Body of pancreas (tissue), 4 donors: ENCODE data around the gene RC3H2. TPM values are rescaled to one million over a fixed set of nuclear protein-coding genes. Genes with fewer than 3 reads are reported as not detected.
A peak's percentile ranks its signal among the peaks of the same experiment; 100 is the strongest.

Experiments
- ATAC-seq: fragments of 150-250 bp; one replicate; pipeline ENCODE4 v1.9.1; 2016
- DNase-seq, 4 donors: peaks; one replicate each; pipeline ENCODE4 v3.0.0-alpha.2; 2019
- H3K27ac ChIP-seq, 4 donors: fragments of 200-600 bp; sonication (generic); 1 replicate in 3 of 4; 2 replicates in 1 of 4; pipeline versions ENCODE4 v1.5.1 to v1.6.1; 2016 to 2019; ENCODE audit warnings: mild to moderate bottlenecking in 1 of 4, mixed read lengths in 1 of 4, moderate library complexity in 1 of 4
- H3K27me3 ChIP-seq, 2 donors: fragments of 200-600 bp; sonication (generic); one replicate each; pipeline ENCODE4 v1.6.0; 2016; ENCODE audit warnings: mild to moderate bottlenecking in 1 of 2
- H3K36me3 ChIP-seq, 2 donors: fragments of 200-600 bp; sonication (generic); replicated peaks in 1 of 2; 2 replicates each; pipeline ENCODE4 v1.5.1; 2016; ENCODE audit warnings: low read depth in 2 of 2; ENCODE audit not compliant: insufficient read depth in 1 of 2
- H3K4me1 ChIP-seq: fragments of 200-600 bp; sonication (generic); one replicate; pipeline ENCODE4 v1.6.0; 2016
- H3K4me3 ChIP-seq, 2 donors: fragments of 200-600 bp; sonication (generic); 1 replicate in 1 of 2; 2 replicates in 1 of 2; pipeline ENCODE4 v1.5.1; 2016 to 2019
- H3K9me3 ChIP-seq, 3 donors: fragments of 200-600 bp; sonication (generic); 1 replicate in 2 of 3; 2 replicates in 1 of 3; pipeline ENCODE4 v1.5.1; 2016
- CTCF ChIP-seq, 7 experiments: fragments of 450-650 bp in 4 of 7; fragments of 200-600 bp in 3 of 7; sonication (generic) in 3 of 7; IDR thresholded peaks; one replicate each; pipeline ENCODE4 v1.5.1; 2016 to 2019; ENCODE audit warnings: antibody characterized with exemption in 7 of 7
- POLR2A ChIP-seq, 3 donors: fragments of 450-650 bp; IDR thresholded peaks; one replicate each; pipeline ENCODE4 v1.6.1; 2016; ENCODE audit warnings: antibody characterized with exemption in 3 of 3, mild to moderate bottlenecking in 2 of 3
- WGBS, 2 donors: methylation state at CpG; one replicate each; pipeline ENCODE4 v1.1.5; 2017; 5-methylcytosine and 5-hydroxymethylcytosine counted together
- intact Hi-C: fragments of 100-400 bp; cut with DNase I; formaldehyde crosslinking; loops from one replicate; pipeline ENCODE4 v1.15.1; 2023
- total RNA-seq, 2 donors: library from RNA; depleted of rRNA; stranded (reverse); fragments of >200 nt; gene quantifications; one replicate each; pipeline ENCODE4 v1.1.0, GENCODE V29; 2016

RC3H2 gene
- total RNA-seq, 2 donors from 2014 or later: 19.2 to 24.7 TPM

GRCh38 chr9:122941582-122942234 lies 36.5 kb upstream of the RC3H2 start:
- no peaks in the 10 kb centered on the region for H3K36me3 ChIP-seq
- H3K27ac ChIP-seq: peak overlapping the region; percentile 92 to 95 (median 94)
- DNase-seq: peak in 1 of 4 donors; percentile 11
- 4 to 5% methylated on average over 17 of the region's 17 CpGs for WGBS, 2 donors
- H3K27me3 ChIP-seq: no peaks in the 10 kb centered on the region
- intact Hi-C loops: no loop called here
- no peaks in the 10 kb centered on the region for H3K9me3 ChIP-seq
- no peak for ATAC-seq
- H3K4me3 ChIP-seq: peak overlapping the region; percentile 71 to 84
- no peak for TF ChIP-seq POLR2A (IDR thresholded peaks at IDR 0.05)
- H3K4me1 ChIP-seq: peaks cover 37% of the 10 kb centered on the region

DNA sequence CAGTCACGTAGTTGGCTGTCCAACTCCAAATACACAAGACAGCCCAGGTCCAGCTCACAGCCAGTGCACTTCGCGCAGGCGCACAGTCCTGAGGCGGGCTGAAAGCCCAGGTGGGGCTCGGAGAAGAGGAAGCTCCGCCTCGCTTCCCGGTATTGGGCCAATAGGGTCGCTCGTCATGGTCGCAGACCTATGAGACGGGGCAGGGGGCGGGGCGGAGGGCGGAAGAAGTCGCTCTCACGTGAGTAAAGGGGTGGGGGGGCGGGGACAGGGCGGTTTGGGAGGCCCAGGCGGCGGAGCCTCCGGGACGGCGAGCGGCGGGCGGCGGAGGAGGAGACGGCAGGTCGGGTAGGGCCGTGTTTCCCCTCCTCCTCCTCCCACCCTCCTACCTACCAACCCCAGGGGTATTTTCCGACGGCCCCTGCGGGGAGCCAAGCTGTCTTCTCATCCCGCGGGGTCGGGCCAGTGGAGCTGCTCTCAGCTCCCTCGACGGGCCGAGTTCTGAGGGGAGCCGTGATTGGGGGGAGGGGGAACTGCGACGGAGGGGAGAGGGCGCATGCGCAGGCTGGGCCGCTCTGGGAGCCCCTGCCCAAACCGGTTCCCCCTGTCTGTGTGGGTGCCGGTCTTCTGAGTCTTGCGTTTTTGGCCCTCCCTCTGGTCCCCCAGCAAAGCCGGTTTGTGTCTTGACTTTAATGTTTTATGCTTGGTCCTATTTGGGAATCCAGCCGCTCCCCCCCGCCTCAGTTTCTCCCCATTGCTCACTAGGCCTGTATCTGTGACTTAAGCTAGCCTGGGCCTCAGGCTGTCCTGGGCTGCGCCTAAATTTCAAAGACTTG lies 35.8 kb upstream of the RC3H2 start, which contains the start of gene RABGAP1:
Gene RABGAP1, plus strand, starts transcription at position 272 of the 833 bp plus-strand sequence. CDS start 16,040 bp downstream, outside the sequence.
- ATAC-seq (peak; percentile 98), DNase-seq (peak; percentile 100)
- Histone ChIP-seq H3K27me3 (no peaks in the 10 kb centered on the region), H3K4me3 (peak within 1 kb of the TSS; percentile 71 to 84), H3K4me1 (peaks cover 30% of the 10 kb centered on the region), H3K36me3 (no peaks in the 10 kb centered on the region), H3K27ac (peak within 1 kb of the TSS; percentile 92 to 95 (median 94)), H3K9me3 (no peaks in the 10 kb centered on the region)
- TF ChIP-seq CTCF (IDR thresholded peaks at IDR 0.05) (no peak), POLR2A (IDR thresholded peaks at IDR 0.05) (peak; percentile 74 to 94 (median 91))
- WGBS, 2 donors: 0% methylated on average over 27 to 54 of the region's 54 CpGs
- intact Hi-C loops: no loop called here

- 29 to 68% methylated on average over 3 to 6 of the region's 6 CpGs for WGBS, 2 donors
- no peaks in the 10 kb centered on the region for H3K9me3 ChIP-seq
- TF ChIP-seq POLR2A (IDR thresholded peaks at IDR 0.05) (no peak), CTCF (IDR thresholded peaks at IDR 0.05) (no peak)
- intact Hi-C loops: no loop called here
- H3K27me3 ChIP-seq: no peaks in the 10 kb centered on the region
- ATAC-seq (no peak), DNase-seq (no peak)
- H3K27ac ChIP-seq: peak overlapping the region in 2 of 4 donors; percentile 92 to 94
- no peaks in the 10 kb centered on the region for H3K36me3 ChIP-seq
- peaks cover 24% of the 10 kb centered on the region for H3K4me1 ChIP-seq
- H3K4me3 ChIP-seq: no peak overlapping the region
Measured at GRCh38 chr9:122940454-122940748, 35.2 kb upstream of the RC3H2 start.

GRCh38 chr9:122939601-122940000 lies 34.4 kb upstream of the RC3H2 start:
- no peak for DNase-seq
- H3K27me3 ChIP-seq: no peaks in the 10 kb centered on the region
- H3K36me3 ChIP-seq: no peaks in the 10 kb centered on the region
- H3K27ac ChIP-seq: no peak overlapping the region
- no peaks in the 10 kb centered on the region for H3K9me3 ChIP-seq
- no peak for ATAC-seq
- H3K4me3 ChIP-seq: no peak overlapping the region
- intact Hi-C loops: no loop called here
- H3K4me1 ChIP-seq: peaks cover 20% of the 10 kb centered on the region
- no peak for TF ChIP-seq CTCF (IDR thresholded peaks at IDR 0.05)
- TF ChIP-seq POLR2A (IDR thresholded peaks at IDR 0.05): no peak
- 77 to 87% methylated on average over 4 of the region's 4 CpGs for WGBS, 2 donors

GRCh38 chr9:122936883-122937282 lies 31.7 kb upstream of the RC3H2 start:
- intact Hi-C loops: no loop called here
- no peak overlapping the region for H3K4me3 ChIP-seq
- ATAC-seq (no peak), DNase-seq (no peak)
- H3K27ac ChIP-seq: no peak overlapping the region
- 48 to 60% methylated on average over 1 of the region's 1 CpG for WGBS, 2 donors
- H3K36me3 ChIP-seq: no peaks in the 10 kb centered on the region
- peaks cover 15% of the 10 kb centered on the region for H3K4me1 ChIP-seq
- H3K27me3 ChIP-seq: no peaks in the 10 kb centered on the region
- TF ChIP-seq POLR2A (IDR thresholded peaks at IDR 0.05) (no peak), CTCF (IDR thresholded peaks at IDR 0.05) (no peak)
- H3K9me3 ChIP-seq: no peaks in the 10 kb centered on the region
